Hypothalamus (tissue), 51 donors: ENCODE data around the gene SAFB.

Experiments
- DNase-seq, 51 donors: peaks; one replicate each; lab custom pipeline; 2025; lab: John Stamatoyannopoulos, UW

Gene SAFB

DNA sequence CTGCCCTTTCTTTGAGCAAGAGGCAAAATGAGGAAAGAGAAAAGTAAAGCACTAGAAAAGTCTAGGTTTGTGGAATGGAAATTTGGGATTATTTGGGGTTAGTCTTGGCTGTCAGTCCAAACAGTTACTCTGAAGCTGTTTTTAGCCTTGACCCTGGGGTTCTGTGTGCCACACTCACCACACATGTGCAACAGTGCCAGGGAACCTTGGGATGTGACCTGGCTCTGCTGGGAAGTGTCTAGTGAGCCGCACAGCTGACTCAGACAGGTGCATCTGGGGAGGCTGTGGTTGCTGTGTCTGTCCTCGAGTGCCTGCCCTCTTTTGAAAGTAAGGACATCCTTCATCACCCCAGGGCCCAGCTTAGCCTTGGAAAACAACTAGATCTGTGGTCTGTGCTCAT lies 41.6 kb downstream of the SAFB start:
- no peak for DNase-seq

GRCh38 chr19:5665781-5666513 lies 43.1 kb downstream of the SAFB start:
- DNase-seq = no peak

DNA sequence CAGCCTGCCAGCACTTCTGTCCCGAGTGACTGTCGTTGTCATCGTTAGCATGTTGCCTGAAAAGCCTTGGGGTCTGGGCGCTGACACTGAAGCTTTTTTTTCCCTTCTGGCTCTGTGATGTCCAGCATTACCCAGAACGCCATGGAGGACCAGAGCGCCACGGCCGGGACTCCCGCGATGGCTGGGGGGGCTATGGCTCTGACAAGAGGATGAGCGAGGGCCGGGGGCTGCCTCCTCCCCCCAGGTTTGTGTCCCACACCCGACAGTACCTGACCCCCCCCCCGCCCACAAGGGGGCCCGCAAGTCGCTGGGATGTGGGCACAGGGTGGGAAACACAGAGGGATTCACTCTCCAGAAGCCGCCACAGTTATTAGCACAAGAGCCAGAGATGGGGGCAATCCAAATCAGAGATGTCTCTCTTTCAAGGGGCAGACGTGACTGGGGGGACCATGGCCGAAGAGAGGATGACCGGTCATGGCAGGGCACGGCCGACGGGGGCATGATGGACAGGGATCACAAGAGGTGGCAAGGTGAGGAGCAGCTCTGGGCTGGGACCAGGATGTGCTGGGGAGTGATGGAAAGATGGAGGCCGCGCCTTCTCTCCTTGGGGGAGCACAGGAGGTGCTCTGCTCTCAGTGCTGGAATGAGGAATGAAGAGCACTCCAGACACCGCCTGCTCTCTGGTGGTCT lies 44.2 kb downstream of the SAFB start:
- no peak for DNase-seq

- no peak for DNase-seq
Observed at GRCh38 chr19:5667751-5668271, 44.9 kb downstream of the SAFB start.

- no peak for DNase-seq
Observed at GRCh38 chr19:5669212-5669611, 46.3 kb downstream of the SAFB start.

- no peak for DNase-seq
Observed at GRCh38 chr19:5671600-5671999, 48.7 kb downstream of the SAFB start.

- DNase-seq = no peak
Observed at GRCh38 chr19:5672708-5673459, 50.0 kb downstream of the SAFB start.

DNA sequence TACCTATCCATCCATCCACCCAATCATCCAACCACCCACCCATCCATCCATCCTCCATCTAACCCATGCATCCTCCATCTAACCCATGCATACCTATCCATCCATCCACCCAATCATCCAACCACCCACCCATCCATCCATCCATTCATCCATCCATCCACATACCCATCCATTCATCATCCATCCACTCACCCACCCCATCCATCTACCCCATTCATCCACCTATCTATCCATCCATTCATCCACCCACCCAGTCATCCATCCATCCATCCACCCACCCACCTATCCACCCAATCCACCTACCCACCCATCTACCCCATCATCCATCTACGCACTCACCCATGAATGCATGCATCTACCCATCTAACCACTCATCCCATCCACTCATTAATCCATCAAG lies 50.9 kb downstream of the SAFB start:
- DNase-seq = no peak

DNA sequence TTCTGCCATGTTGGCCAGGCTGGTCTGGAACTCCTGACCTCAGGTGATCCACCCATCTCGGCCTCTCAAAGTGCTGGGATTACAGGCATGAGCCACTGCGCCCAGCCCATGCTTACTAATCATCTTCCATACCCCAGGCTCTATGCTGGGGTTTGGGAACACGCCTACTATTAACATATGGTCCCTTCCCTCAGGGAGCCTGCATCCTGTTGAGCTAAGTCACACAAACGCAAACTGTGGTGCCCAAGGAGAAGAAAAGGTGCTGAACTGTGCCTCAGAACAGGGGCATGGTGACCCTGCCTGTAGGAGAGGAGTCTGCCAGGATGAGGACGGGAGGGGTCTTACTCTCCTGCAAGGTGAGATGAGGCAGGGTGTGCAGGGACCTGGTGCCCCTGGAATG lies 51.8 kb downstream of the SAFB start:
- no peak for DNase-seq

DNA sequence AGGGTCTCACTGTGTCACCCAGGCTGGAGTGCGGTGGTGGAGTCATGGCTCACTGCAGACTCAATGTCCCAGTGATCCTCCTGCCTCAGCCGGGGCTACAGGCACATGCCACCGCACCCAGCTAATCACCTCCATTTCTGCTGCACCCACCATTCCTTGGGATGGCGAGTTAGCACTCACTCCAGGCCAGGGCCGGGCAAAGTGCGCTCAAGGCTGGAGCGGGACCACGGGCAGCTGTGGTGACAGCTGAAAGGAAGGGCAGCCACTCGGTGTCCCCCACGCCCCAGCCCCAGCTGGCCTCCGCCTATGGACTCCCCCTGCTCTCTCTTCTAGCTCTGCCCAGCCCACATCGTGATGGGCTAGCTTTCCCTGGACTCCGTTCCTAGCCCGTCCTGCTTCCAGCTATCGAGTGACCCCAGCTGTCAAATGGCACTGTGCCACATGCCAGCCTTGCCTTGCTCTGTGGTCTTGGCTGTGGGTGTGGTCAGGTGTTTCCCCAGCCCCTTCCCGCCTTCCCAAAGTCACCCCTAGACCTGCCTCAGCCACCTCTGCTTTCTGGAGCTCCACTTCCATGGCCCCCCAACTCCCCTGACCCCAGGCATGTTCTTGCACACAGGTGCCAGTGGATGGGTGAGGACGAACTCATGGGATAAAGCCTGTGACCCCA lies 53.4 kb downstream of the SAFB start:
- no peak for DNase-seq

DNA sequence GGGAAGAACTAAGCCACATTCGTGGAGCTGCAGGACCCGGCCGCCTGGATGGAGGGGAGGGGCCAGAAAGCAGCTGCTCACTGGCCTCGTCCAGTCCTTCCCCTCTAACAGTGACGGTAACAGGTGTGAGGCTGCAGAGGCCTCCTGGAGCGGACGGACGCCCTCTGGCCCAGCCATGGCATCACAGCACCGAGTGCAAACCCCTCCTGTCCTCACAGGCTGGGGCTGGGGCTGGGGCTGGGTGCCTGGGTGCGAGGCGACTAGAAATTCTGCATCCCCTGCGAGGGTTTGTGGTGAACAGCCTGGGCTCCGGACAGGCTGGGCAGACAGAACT lies 53.9 kb downstream of the SAFB start:
- no peak for DNase-seq

GRCh38 chr19:5677136-5677535 lies 54.3 kb downstream of the SAFB start:
- no peak for DNase-seq

DNA sequence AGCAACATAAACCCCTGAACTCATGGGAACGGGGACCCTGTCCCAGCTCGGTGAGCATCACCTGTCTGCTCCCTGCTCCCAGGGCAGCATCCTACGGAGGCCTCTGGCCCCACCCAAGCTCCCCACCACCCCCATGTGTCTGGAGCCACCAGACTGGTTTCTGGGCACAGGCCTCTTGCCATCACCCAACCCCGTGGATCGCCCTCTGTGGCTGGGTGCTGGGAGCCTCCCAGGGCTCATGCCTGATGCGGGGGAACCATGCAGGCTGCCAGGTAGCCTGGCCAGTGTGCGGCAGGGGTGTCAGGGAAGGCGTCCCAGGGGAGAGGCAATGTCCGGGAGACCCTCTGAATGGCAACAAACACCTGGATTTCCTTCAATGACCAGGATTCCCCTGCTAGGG lies 54.7 kb downstream of the SAFB start:
- no peak for DNase-seq

DNA sequence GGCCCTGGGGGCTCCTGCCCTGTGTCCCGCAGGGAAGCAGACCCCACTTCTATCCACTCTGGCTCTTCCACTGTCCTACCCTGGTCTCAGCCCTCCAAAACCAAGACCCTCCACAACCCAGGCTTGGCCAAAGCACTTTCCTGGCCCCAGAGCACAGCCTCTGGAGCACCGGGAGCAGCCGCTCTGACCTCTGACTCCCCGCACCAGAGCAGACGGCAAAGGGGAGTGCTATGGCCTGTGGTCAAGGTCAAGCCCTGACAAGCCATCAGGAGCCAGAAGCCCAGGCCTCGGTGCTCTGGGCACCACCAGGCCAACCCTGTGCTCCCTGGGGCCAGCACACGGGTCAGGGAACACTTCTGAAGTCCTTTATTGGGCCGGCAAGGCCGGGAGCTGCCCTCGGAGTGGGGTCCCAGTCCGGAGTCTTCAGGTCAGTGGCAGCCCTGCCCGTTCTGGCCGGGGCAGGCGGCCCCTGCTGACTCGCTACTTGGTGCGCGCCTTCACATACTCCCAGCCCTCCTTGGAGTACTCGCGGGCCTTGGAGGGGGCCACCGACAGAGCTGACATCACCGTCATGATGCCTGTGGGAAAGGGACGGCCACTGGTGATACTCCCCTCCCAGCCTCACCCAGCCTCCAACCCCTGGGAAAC lies 55.3 kb downstream of the SAFB start:
- no peak for DNase-seq

DNA sequence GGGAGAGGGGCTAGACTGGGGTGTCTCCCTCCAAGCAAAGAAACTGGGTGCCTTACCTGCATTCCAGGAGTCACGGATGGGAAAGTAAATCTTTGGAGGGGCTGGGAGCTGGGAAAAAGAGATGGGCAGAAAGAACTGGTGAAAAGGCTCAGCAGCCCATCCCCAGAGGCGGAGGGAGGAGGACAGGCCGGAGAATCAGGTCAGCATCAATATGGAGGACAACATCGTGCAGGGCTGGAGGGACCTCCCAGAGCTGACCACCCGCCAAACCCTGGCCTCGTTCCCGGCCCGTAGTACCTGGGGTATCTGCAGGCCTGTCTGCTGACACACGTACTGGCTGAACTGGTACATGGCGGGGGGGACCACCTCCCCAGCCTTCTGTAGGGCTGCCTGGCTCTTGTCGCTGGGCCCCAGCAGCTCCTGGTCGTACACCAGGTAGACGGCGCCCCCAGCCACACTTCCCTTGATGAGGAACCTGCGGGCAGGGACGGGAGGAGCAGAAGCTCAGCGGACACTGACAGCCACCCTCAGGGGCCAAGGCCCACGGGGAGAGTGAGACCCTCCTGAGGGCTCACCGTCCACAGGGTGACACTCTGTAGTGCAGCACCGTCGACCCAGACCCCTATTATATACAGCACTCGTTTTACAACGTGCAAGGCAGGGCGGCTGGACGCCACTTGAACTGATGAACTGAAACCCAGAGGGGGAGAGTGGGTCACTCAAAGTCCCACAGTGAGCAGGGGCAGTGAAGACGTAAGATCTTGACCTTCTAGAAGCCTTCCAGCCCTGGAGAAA lies 56.6 kb downstream of the SAFB start:
- peak in 1 of 51 donors; percentile 24 for DNase-seq

DNA sequence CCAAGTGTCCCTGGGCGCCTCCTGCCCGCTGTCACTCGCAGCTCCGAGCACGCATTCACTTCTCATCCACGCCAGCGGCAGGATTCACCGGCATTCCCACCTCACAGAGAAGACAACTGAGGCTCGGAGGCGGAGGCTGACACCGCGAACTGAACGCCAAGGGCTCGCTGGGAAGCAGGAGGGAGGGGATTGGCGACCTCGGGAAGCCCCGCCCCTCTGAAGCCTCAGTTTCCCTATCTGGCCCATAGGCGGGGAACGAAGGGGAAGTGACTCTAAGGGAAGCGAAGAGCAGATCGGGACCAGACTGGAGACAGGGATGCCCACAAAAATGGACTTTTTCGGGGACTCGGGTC lies 57.2 kb downstream of the SAFB start:
- peak in 18 of 51 donors; percentile 19 to 84 (median 61) for DNase-seq

GRCh38 chr19:5680437-5681368 lies 57.8 kb downstream of the SAFB start, which contains the start of the genes HSD11B1L and MICOS13:
TSS of gene HSD11B1L (plus strand) at chr19:5681027. CDS start at chr19:5684833, 3,806 bp downstream.
TSS of gene MICOS13 (minus strand) at chr19:5680516. CDS start at chr19:5680486, 30 bp downstream.
- DNase-seq = peak; percentile 96 to 100 (median 99)

DNA sequence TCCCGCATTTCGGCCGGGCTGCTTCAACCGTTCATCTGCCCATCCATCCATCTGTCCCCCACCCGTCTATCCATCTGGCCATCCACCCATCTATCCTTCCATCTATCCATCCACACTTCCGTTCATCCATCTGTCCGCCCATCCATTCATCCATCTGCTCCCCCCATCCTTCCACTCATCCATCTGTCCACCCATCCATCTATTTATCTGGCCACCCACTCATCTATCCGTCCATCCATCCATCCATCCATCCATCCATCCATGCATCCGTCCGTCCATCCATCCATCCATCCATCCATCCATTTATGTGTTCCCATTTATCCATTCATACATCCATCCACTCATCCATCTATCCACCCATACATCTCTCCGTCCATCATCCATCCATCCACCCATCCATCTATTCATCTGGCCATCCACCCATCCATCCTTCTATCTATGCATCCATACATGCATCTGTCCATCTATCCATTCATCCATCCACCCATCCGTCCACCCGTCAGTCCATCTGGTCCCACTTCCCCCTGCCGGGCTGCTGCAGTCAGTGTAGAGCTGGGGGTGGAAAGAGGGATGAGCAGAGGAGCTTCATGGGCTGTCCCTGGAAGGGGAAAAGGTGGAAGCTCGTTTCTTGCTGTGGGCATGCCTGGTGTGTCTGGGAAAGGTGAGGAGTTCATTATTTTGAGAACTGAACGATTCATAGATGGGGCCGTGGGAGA lies 58.7 kb downstream of the SAFB start:
- DNase-seq = no peak
